Thyroid gland (tissue), 4 donors: ENCODE data around the gene RCAN2.

Experiments used
- POLR2A ChIP-seq, 2 donors: fragments of 450-650 bp; IDR thresholded peaks; one replicate each; pipeline ENCODE4 v1.6.1; 2017; ENCODE audit warnings: antibody characterized with exemption in 2 of 2, mild to moderate bottlenecking in 2 of 2, moderate library complexity in 1 of 2
- TF ChIP-seq, protein P1 (sequence below), 6 experiments: fragments of 200-600 bp in 3 of 6; fragments of 450-650 bp in 3 of 6; sonication (generic) in 3 of 6; IDR thresholded peaks; one replicate each; pipeline ENCODE4 v1.5.1; 2016 to 2019; ENCODE audit warnings: antibody characterized with exemption in 6 of 6, mild to moderate bottlenecking in 2 of 6, inconsistent platforms in 1 of 6, moderate library complexity in 1 of 6

DNA sequence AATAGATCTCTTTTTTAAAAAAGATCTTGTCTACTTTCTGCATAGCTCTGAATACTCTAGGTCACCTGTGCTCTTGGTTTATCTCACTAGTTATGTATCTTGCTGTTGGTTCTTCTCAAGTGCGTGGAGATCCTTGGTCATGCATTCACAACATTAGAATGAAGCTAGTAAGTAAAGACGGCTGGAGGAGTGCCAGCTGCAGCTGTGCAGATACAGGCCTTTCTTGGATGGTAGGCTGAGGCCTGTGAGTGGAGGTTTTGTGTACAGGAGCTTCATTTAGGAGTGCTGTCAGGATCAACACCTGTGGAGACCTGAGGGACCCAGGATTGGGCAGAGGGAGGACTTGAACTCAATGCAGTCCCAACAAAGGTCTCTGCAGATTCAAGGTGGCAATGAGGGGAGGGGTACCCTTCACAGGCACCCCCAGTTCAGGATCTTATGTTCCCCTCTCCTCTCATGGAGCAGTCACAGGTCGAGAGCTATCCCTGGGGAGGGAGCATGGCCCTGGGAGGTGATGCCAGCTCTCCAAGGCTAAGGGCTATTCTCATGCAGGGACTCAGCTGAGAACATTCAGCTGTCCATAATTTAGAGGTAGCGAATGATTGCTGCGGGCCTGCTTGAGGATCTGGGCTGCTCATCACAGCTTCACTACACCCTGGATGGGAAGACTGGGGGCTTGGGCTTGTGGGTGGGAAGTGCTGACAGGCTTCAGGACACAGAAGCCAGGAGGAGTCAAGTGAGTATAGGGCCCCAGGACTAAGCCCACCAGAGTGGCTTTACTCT lies 221.6 kb downstream of the RCAN2 start:
- no peak for TF ChIP-seq POLR2A (IDR thresholded peaks at IDR 0.05)
- TF ChIP-seq, protein P1, sequence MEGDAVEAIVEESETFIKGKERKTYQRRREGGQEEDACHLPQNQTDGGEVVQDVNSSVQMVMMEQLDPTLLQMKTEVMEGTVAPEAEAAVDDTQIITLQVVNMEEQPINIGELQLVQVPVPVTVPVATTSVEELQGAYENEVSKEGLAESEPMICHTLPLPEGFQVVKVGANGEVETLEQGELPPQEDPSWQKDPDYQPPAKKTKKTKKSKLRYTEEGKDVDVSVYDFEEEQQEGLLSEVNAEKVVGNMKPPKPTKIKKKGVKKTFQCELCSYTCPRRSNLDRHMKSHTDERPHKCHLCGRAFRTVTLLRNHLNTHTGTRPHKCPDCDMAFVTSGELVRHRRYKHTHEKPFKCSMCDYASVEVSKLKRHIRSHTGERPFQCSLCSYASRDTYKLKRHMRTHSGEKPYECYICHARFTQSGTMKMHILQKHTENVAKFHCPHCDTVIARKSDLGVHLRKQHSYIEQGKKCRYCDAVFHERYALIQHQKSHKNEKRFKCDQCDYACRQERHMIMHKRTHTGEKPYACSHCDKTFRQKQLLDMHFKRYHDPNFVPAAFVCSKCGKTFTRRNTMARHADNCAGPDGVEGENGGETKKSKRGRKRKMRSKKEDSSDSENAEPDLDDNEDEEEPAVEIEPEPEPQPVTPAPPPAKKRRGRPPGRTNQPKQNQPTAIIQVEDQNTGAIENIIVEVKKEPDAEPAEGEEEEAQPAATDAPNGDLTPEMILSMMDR (IDR thresholded peaks at IDR 0.05), result no peak
